Activated T-helper 1 cell treated with anti-CD3 and anti-CD28 coated beads, Interleukin-12 subunit alpha, Interleukin-12 subunit beta, Interleukin-2, Interleukin-4 antibody, amounts not matched to agents 30 ng/mL and 10 ng/mL and 1 ng/mL, durations not matched to agents 14 hours and 24 hours and 36 hours (primary cell): ENCODE measurements around the gene KLHL6. TPM values are rescaled to one million over a fixed set of nuclear protein-coding genes. Genes with fewer than 3 reads are reported as not detected.
A peak's percentile ranks its signal among the peaks of the same experiment; 100 is the strongest.

ENCODE experiments used
- DNase-seq: peaks from one replicate; pipeline ENCODE4 v3.0.0; 2021; ENCODE audit warnings: low spot score
- H3K27ac Mint-ChIP-seq: one replicate; pipeline ENCODE4 v1.8.0; 2021; ENCODE audit warnings: mild to moderate bottlenecking, mixed read lengths
- H3K27me3 Mint-ChIP-seq: one replicate; pipeline ENCODE4 v1.8.0; 2022; ENCODE audit warnings: mild to moderate bottlenecking, moderate library complexity, mixed read lengths; ENCODE audit not compliant: insufficient read depth
- H3K36me3 Mint-ChIP-seq: one replicate; pipeline ENCODE4 v1.8.0; 2021; ENCODE audit warnings: low read depth, mixed read lengths
- H3K4me1 Mint-ChIP-seq: one replicate; pipeline ENCODE4 v1.8.0; 2021; ENCODE audit warnings: low read depth, mixed read lengths
- H3K4me3 Mint-ChIP-seq: one replicate; pipeline ENCODE4 v1.8.0; 2021; ENCODE audit warnings: mild to moderate bottlenecking, moderate library complexity, mixed read lengths
- H3K9me3 Mint-ChIP-seq: one replicate; pipeline ENCODE4 v1.8.0; 2021; ENCODE audit warnings: mixed read lengths
- intact Hi-C: fragments of 100-400 bp; cut with micrococcal nuclease; formaldehyde crosslinking; loops from one replicate; pipeline ENCODE4 v1.15.1; 2024
- total RNA-seq: library from RNA; stranded (reverse); gene quantifications from 2 replicates; pipeline ENCODE4 v1.2.3, GENCODE V29; 2022

The KLHL6 gene
- 38.6 and 40.6 TPM in 2 replicates for total RNA-seq

- Mint-ChIP-seq H3K36me3 (peaks cover 15% of the 10 kb centered on the region), H3K27ac (peak within 1 kb of the TSS; percentile 100), H3K4me1 (peaks cover 57% of the 10 kb centered on the region), H3K9me3 (no peaks in the 10 kb centered on the region), H3K4me3 (peak within 1 kb of the TSS; percentile 97), H3K27me3 (no peaks in the 10 kb centered on the region)
- intact Hi-C loops = loop anchor here (1.0 to 2.0 kb wide), 11 partner anchors 15 to 329 kb away; partner anchors contain the start of genes PARL and YEATS2
- DNase-seq = peak; percentile 71
These were observed at the start of gene KLHL6 for GRCh38 chr3:183555541-183556081. KLHL6 (minus strand) TSS chr3:183555706; CDS start chr3:183555653, 53 bp downstream.

- H3K27ac Mint-ChIP-seq = no peak overlapping the region
- H3K27me3 Mint-ChIP-seq = no peaks in the 10 kb centered on the region
- no peaks in the 10 kb centered on the region for H3K4me1 Mint-ChIP-seq
- intact Hi-C loops = no loop called here
- H3K9me3 Mint-ChIP-seq = peaks cover 22% of the 10 kb centered on the region
- no peak for DNase-seq
- H3K4me3 Mint-ChIP-seq = no peak overlapping the region
- no peaks in the 10 kb centered on the region for H3K36me3 Mint-ChIP-seq
These were observed 42.5 kb upstream of the KLHL6 start for GRCh38 chr3:183597959-183598358.

GRCh38 chr3:183594636-183595035, 39.1 kb upstream of the KLHL6 start:
- Mint-ChIP-seq H3K4me3 (no peak overlapping the region), H3K36me3 (peaks cover 2% of the 10 kb centered on the region), H3K27ac (no peak overlapping the region), H3K27me3 (no peaks in the 10 kb centered on the region), H3K4me1 (peaks cover 17% of the 10 kb centered on the region), H3K9me3 (peaks cover 22% of the 10 kb centered on the region)
- DNase-seq = no peak
- intact Hi-C loops = no loop called here

GRCh38 chr3:183592821-183593220, 37.3 kb upstream of the KLHL6 start:
- Mint-ChIP-seq H3K36me3 (peaks cover 2% of the 10 kb centered on the region), H3K27me3 (no peaks in the 10 kb centered on the region), H3K4me1 (peaks cover 30% of the 10 kb centered on the region), H3K4me3 (no peak overlapping the region), H3K9me3 (peaks cover 9% of the 10 kb centered on the region), H3K27ac (no peak overlapping the region)
- intact Hi-C loops = loop anchor here (1.0 kb wide), 2 partner anchors 38 to 124 kb away; partner anchors contain the start of gene KLHL6
- DNase-seq = no peak

- Mint-ChIP-seq H3K4me3 (no peak overlapping the region), H3K4me1 (peaks cover 39% of the 10 kb centered on the region), H3K27me3 (no peaks in the 10 kb centered on the region), H3K27ac (peak overlapping the region; percentile 30), H3K9me3 (peaks cover 4% of the 10 kb centered on the region), H3K36me3 (peaks cover 5% of the 10 kb centered on the region)
- no peak for DNase-seq
- intact Hi-C loops = loop anchor here (1.0 kb wide), 2 partner anchors 37 to 123 kb away; partner anchors contain the start of gene KLHL6
These were observed 36.5 kb upstream of the KLHL6 start for GRCh38 chr3:183591881-183592521.

GRCh38 chr3:183590442-183590841, 34.9 kb upstream of the KLHL6 start:
- intact Hi-C loops = no loop called here
- H3K9me3 Mint-ChIP-seq = no peaks in the 10 kb centered on the region
- H3K36me3 Mint-ChIP-seq = peaks cover 6% of the 10 kb centered on the region
- no peak overlapping the region for H3K4me3 Mint-ChIP-seq
- DNase-seq = no peak
- H3K27ac Mint-ChIP-seq = no peak overlapping the region
- H3K4me1 Mint-ChIP-seq = peaks cover 50% of the 10 kb centered on the region
- H3K27me3 Mint-ChIP-seq = no peaks in the 10 kb centered on the region

GRCh38 chr3:183587336-183587735, 31.8 kb upstream of the KLHL6 start:
- H3K27ac Mint-ChIP-seq = peak overlapping the region; percentile 76
- intact Hi-C loops = no loop called here
- peak overlapping the region; percentile 17 for H3K4me3 Mint-ChIP-seq
- peaks cover 7% of the 10 kb centered on the region for H3K36me3 Mint-ChIP-seq
- H3K4me1 Mint-ChIP-seq = peaks cover 54% of the 10 kb centered on the region
- no peak for DNase-seq
- H3K9me3 Mint-ChIP-seq = no peaks in the 10 kb centered on the region
- no peaks in the 10 kb centered on the region for H3K27me3 Mint-ChIP-seq

GRCh38 chr3:183586477-183586876, 31.0 kb upstream of the KLHL6 start:
- Mint-ChIP-seq H3K4me1 (peaks cover 46% of the 10 kb centered on the region), H3K4me3 (peak overlapping the region; percentile 21), H3K27ac (peak overlapping the region; percentile 76), H3K9me3 (no peaks in the 10 kb centered on the region), H3K27me3 (no peaks in the 10 kb centered on the region), H3K36me3 (peaks cover 4% of the 10 kb centered on the region)
- peak; percentile 15 for DNase-seq
- intact Hi-C loops = no loop called here

- H3K4me1 Mint-ChIP-seq = peaks cover 40% of the 10 kb centered on the region
- intact Hi-C loops = no loop called here
- H3K27ac Mint-ChIP-seq = no peak overlapping the region
- no peak for DNase-seq
- peaks cover 4% of the 10 kb centered on the region for H3K36me3 Mint-ChIP-seq
- no peak overlapping the region for H3K4me3 Mint-ChIP-seq
- H3K27me3 Mint-ChIP-seq = no peaks in the 10 kb centered on the region
- no peaks in the 10 kb centered on the region for H3K9me3 Mint-ChIP-seq
These were observed 29.4 kb upstream of the KLHL6 start for GRCh38 chr3:183584914-183585280.

GRCh38 chr3:183584246-183584913, 28.9 kb upstream of the KLHL6 start:
- Mint-ChIP-seq H3K36me3 (peaks cover 4% of the 10 kb centered on the region), H3K4me3 (no peak overlapping the region), H3K27me3 (no peaks in the 10 kb centered on the region), H3K27ac (no peak overlapping the region), H3K9me3 (no peaks in the 10 kb centered on the region), H3K4me1 (peaks cover 37% of the 10 kb centered on the region)
- intact Hi-C loops = no loop called here
- no peak for DNase-seq

- Mint-ChIP-seq H3K4me1 (peaks cover 32% of the 10 kb centered on the region), H3K27me3 (no peaks in the 10 kb centered on the region), H3K4me3 (no peak overlapping the region), H3K36me3 (peaks cover 4% of the 10 kb centered on the region), H3K9me3 (no peaks in the 10 kb centered on the region), H3K27ac (no peak overlapping the region)
- intact Hi-C loops = no loop called here
- no peak for DNase-seq
These were observed 28.1 kb upstream of the KLHL6 start for GRCh38 chr3:183583331-183584245.

GRCh38 chr3:183582161-183582560, 26.7 kb upstream of the KLHL6 start:
- Mint-ChIP-seq H3K27me3 (peaks cover 5% of the 10 kb centered on the region), H3K27ac (no peak overlapping the region), H3K36me3 (peaks cover 2% of the 10 kb centered on the region), H3K4me1 (peaks cover 26% of the 10 kb centered on the region), H3K9me3 (no peaks in the 10 kb centered on the region), H3K4me3 (no peak overlapping the region)
- intact Hi-C loops = no loop called here
- DNase-seq = no peak
